Upper lobe of left lung (tissue), 6 donors: ENCODE data around the gene OAF. TPM values are rescaled to one million over a fixed set of nuclear protein-coding genes. Genes with fewer than 3 reads are reported as not detected.
A peak's percentile ranks its signal among the peaks of the same experiment; 100 is the strongest.
"Not testable (repeated sequence)": the region's sequence is repeated elsewhere in the genome, so short reads cannot be mapped to it uniquely, and the experiment has no call there.

ENCODE experiments used
- ATAC-seq, 2 donors: fragments of 200-7000 bp; cut with Tn5 transposase; one replicate each; pipeline ENCODE4 v1.9.1; 2022; ENCODE audit warnings: mild to moderate bottlenecking in 2 of 2, moderate library complexity in 2 of 2; ENCODE audit not compliant: low FRiP score in 2 of 2
- DNase-seq, 2 donors: peaks; one replicate each; pipeline ENCODE4 v3.0.0-alpha.2; 2019 to 2020
- H3K27ac ChIP-seq, 4 donors: fragments of 200-600 bp; sonication (generic); one replicate each; pipeline ENCODE4 v1.5.1; 2016 to 2019
- H3K27me3 ChIP-seq, 4 donors: fragments of 200-600 bp; sonication (generic); one replicate each; pipeline ENCODE4 v1.5.1; 2017 to 2019
- H3K36me3 ChIP-seq, 4 donors: fragments of 200-600 bp; sonication (generic); one replicate each; pipeline ENCODE4 v1.5.1; 2016 to 2019
- H3K4me1 ChIP-seq, 4 donors: fragments of 200-600 bp; sonication (generic); one replicate each; pipeline ENCODE4 v1.5.1; 2018 to 2019
- H3K4me3 ChIP-seq, 4 donors: fragments of 200-600 bp; sonication (generic); one replicate each; pipeline ENCODE4 v1.5.1; 2017 to 2019; ENCODE audit warnings: mild to moderate bottlenecking in 2 of 4, moderate library complexity in 1 of 4
- H3K9me3 ChIP-seq, 4 donors: fragments of 200-600 bp; sonication (generic); one replicate each; pipeline ENCODE4 v1.5.1; 2018 to 2019
- EP300 ChIP-seq, 4 donors: sonication (generic); formaldehyde crosslinking; IDR thresholded peaks; one replicate each; pipeline ENCODE4 v1.5.1; 2017; ENCODE audit warnings: antibody characterized with exemption in 4 of 4, control low read depth in 2 of 4
- POLR2A ChIP-seq, 4 donors: fragments of 450-650 bp; IDR thresholded peaks; one replicate each; pipeline ENCODE4 v1.5.1; 2016 to 2017; ENCODE audit warnings: antibody characterized with exemption in 4 of 4, mild to moderate bottlenecking in 2 of 4
- POLR2AphosphoS5 ChIP-seq, 2 donors: sonication (generic); formaldehyde crosslinking; IDR thresholded peaks; one replicate each; pipeline ENCODE4 v1.5.1; 2017; ENCODE audit warnings: antibody characterized with exemption in 2 of 2
- WGBS, 2 donors: methylation state at CpG; one replicate each; pipeline ENCODE4 v1.1.5; 2017 to 2018; 5-methylcytosine and 5-hydroxymethylcytosine counted together
- total RNA-seq, 6 donors: library from RNA; depleted of rRNA in 4 of 6; stranded (reverse); fragments of >200 nt in 4 of 6; gene quantifications; one replicate each; pipeline versions ENCODE4 v1.1.0 to v1.2.1, GENCODE V29; 2016 to 2021
- TF ChIP-seq, protein P1 (sequence below), 6 experiments: fragments of 450-650 bp in 4 of 6; fragments of 200-600 bp in 2 of 6; sonication (generic) in 2 of 6; IDR thresholded peaks; one replicate each; pipeline ENCODE4 v1.5.1; 2016 to 2019; ENCODE audit warnings: antibody characterized with exemption in 6 of 6
- donor health status: DM: no; HTN: no; CAD: no; lungs with moderate emphysema.
- donor health status: DM: no; HTN: yes; CAD: no; lungs with severe emphysema.

Gene OAF
- total RNA-seq, 6 donors from 2014 or later, result 5.1 to 41.6 (median 8.7) TPM

DNA sequence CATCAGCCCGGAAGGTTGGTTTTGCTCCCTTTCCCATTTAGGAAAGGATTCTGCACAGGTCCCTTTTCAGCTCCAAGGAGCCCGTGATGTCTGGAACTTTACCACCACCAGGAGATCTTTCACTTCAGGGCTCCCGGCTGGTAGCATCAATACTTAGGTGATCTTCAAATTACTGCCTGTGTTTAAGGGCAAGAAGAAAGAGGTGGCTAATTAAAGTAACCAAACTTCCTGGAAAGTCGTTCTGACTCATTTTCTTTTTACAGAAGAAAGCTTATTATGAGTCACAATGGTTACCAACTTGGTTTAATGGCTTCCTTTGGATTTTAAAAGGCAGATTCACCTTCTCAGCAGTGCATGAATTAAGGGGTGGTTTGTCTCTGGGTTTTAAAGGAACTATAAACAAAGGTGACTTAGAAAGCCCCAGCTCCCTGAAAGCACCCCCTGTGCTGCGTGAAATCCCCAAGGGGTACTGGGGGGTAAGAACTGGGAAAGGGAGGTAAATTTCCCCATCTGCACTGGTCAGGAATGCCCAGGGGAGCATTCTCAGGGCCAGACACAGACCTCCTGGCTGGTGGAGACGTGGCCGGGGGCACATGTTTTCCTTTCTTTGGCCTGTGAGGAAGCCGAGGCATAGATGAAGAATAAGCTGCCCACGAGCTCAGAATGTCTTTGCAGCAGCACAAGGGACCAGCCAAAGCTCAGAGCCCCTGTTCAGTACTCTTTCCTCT is 37.9 kb downstream of the OAF start:
- Histone ChIP-seq H3K4me3 (no peak overlapping the region), H3K9me3 (no peaks in the 10 kb centered on the region), H3K27me3 (no peaks in the 10 kb centered on the region), H3K27ac (no peak overlapping the region), H3K36me3 (no peaks in the 10 kb centered on the region), H3K4me1 (no peaks in the 10 kb centered on the region)
- TF ChIP-seq, protein P1, sequence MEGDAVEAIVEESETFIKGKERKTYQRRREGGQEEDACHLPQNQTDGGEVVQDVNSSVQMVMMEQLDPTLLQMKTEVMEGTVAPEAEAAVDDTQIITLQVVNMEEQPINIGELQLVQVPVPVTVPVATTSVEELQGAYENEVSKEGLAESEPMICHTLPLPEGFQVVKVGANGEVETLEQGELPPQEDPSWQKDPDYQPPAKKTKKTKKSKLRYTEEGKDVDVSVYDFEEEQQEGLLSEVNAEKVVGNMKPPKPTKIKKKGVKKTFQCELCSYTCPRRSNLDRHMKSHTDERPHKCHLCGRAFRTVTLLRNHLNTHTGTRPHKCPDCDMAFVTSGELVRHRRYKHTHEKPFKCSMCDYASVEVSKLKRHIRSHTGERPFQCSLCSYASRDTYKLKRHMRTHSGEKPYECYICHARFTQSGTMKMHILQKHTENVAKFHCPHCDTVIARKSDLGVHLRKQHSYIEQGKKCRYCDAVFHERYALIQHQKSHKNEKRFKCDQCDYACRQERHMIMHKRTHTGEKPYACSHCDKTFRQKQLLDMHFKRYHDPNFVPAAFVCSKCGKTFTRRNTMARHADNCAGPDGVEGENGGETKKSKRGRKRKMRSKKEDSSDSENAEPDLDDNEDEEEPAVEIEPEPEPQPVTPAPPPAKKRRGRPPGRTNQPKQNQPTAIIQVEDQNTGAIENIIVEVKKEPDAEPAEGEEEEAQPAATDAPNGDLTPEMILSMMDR (IDR thresholded peaks at IDR 0.05), result no peak
- no peak for TF ChIP-seq POLR2AphosphoS5 (IDR thresholded peaks at IDR 0.05)
- no peak for TF ChIP-seq EP300 (IDR thresholded peaks at IDR 0.05)
- TF ChIP-seq POLR2A (IDR thresholded peaks at IDR 0.05), result no peak
- ATAC-seq (no peak), DNase-seq (no peak)
- 59 to 63% methylated on average over 9 of the region's 9 CpGs for WGBS, 2 donors

DNA sequence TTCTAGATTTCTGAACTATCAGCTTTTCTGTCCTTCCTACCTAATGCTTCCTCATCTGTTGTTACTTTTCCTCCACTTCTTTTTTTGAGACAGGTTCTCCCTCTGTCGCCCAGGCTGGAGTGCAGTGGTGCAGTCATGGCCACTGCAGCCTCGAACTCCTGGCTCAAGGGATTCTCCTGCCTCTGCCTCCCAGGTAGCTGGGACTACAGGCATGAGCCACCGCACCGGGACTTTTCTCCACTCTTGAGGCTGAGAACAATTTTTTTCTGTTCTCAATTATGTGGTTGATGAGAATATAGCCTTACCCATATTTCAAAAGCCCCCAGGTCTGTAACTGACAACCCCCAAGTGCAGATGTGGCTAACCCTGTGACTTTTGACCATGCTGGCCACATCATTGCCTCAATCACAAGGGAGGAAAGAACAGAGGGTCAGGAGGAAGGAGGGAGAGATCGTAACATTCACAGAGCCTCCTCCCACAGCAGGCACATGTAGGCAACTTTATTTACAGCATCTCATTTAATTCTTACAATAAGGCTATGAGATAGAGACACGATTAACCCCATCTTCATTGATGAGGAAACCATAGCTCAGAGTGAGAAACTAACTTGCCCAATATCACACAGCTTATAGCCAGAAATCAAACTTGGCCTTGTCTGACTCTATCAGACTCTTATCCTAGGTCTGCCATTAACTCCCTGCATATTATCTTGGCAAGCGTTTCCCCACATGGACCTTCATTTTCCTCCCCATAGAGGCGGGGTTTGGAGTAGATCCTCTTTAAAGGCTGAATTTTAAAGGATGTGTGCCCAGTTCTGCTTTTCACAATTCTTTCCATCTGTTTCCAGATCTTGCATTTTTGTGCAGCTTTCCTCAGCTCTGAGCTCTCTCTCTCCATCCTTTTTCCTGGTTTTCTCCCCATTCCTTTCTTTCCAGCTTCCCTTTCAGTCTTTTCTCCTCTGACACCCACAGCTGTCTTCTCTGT is 38.7 kb downstream of the OAF start:
- Histone ChIP-seq H3K4me3 (no peak overlapping the region), H3K27me3 (no peaks in the 10 kb centered on the region), H3K36me3 (no peaks in the 10 kb centered on the region), H3K27ac (no peak overlapping the region), H3K4me1 (no peaks in the 10 kb centered on the region), H3K9me3 (no peaks in the 10 kb centered on the region)
- 80 to 84% methylated on average over 8 of the region's 8 CpGs for WGBS, 2 donors
- DNase-seq (no peak), ATAC-seq (no peak)
- TF ChIP-seq POLR2AphosphoS5 (IDR thresholded peaks at IDR 0.05), result no peak
- TF ChIP-seq, protein P1 (IDR thresholded peaks at IDR 0.05), result no peak
- TF ChIP-seq POLR2A (IDR thresholded peaks at IDR 0.05), result no peak
- TF ChIP-seq EP300 (IDR thresholded peaks at IDR 0.05), result no peak

DNA sequence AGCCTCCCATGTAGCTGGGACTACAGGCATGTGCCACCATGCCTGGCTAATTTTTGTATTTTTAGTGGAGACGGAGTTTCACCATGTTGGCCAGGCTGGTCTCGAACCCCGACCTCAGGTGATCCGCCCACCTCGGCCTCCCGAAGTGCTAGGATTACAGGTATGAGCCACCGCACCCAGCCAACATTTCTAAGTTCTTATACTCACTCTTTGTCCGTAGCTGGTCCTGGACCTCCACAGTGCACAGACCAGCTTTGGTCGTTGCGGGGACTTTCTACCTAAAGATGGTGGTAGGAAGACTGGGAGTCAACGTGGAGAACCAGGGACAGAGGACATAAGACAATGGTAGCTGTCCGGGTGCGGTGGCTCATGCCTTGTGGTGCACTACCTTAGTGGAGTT is 42.5 kb downstream of the OAF start:
- 84 to 93% methylated on average over 13 of the region's 13 CpGs for WGBS, 2 donors

DNA sequence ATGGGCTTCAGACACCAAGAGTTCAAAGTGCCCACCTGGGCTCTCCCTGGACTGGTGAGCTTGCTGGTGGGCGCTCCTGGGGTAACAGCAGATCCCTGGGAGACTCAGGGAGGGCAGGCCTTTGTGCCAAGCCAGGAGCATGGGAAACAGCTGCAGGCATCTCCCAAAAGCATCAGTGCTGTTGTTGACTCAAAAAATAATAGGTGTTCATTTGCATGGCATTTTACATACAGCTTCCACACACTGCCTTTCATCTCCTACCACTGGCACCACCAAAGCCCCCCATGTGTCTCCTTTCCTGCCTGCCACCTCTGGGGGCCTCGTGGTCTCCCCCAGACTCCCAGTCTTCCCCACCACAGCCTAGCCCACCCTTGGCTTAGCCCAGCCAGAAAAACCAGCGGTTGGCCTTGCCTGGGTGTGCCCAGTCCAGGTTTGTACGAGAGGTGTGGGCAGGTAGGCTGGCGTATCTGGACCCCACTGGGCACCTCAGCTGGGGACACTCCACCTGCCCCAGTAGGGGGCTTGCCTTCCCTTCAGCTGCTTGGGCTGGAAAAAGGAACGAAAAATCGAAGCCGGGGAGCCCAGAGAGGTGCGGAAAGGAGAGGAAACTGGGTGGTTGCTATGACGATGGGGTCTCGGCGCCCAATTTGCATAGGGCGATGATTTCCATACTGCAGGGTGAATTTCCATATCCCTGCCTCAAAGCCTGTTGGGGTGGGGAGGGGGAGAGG is 44.1 kb downstream of the OAF start:
- ATAC-seq (no peak), DNase-seq (peak in 1 of 2 donors; percentile 35)

More for the DNA sequence above, 42.5 kb downstream of the OAF start:
- not testable (repeated sequence) for H3K27me3 ChIP-seq, DNase-seq, H3K9me3 ChIP-seq, H3K36me3 ChIP-seq, H3K4me1 ChIP-seq, H3K4me3 ChIP-seq, H3K27ac ChIP-seq, ATAC-seq

More for the DNA sequence above, 44.1 kb downstream of the OAF start:
- Histone ChIP-seq H3K27me3 (no peaks in the 10 kb centered on the region), H3K36me3 (no peaks in the 10 kb centered on the region), H3K4me1 (no peaks in the 10 kb centered on the region), H3K4me3 (no peak overlapping the region), H3K9me3 (no peaks in the 10 kb centered on the region), H3K27ac (no peak overlapping the region)
- 14 to 25% methylated on average over 11 to 13 of the region's 13 CpGs for WGBS, 2 donors
- TF ChIP-seq POLR2A (IDR thresholded peaks at IDR 0.05) (no peak), EP300 (IDR thresholded peaks at IDR 0.05) (no peak), POLR2AphosphoS5 (IDR thresholded peaks at IDR 0.05) (no peak)
- TF ChIP-seq, protein P1 (IDR thresholded peaks at IDR 0.05), result no peak
